ENCODE measurements around the gene TCFL5.
"Not testable (repeated sequence)": the region's sequence is repeated elsewhere in the genome, so short reads cannot be mapped to it uniquely, and the experiment has no call there.

DNA sequence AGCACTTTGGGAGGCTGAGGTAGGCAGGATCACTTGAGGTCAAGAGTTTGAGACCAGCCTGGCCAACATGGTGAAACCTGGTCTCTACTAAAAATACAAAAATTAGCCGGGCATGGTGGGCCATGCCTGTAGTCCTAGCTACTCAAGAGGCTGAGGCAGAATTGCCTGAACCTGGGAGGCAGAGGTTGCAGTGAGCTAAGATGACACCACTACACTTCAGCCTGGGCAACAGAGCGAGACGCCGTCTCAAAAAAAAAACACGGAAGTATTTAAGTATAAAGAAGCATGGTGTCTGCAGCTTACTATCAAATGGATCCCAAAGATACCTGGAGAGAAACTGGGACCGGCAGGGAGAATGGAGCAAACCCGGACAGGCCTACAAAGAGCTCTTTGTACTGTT lies 12.7 kb downstream of the TCFL5 start:
- TF ChIP-seq, protein P1, sequence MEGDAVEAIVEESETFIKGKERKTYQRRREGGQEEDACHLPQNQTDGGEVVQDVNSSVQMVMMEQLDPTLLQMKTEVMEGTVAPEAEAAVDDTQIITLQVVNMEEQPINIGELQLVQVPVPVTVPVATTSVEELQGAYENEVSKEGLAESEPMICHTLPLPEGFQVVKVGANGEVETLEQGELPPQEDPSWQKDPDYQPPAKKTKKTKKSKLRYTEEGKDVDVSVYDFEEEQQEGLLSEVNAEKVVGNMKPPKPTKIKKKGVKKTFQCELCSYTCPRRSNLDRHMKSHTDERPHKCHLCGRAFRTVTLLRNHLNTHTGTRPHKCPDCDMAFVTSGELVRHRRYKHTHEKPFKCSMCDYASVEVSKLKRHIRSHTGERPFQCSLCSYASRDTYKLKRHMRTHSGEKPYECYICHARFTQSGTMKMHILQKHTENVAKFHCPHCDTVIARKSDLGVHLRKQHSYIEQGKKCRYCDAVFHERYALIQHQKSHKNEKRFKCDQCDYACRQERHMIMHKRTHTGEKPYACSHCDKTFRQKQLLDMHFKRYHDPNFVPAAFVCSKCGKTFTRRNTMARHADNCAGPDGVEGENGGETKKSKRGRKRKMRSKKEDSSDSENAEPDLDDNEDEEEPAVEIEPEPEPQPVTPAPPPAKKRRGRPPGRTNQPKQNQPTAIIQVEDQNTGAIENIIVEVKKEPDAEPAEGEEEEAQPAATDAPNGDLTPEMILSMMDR (IDR thresholded peaks at IDR 0.05): not testable (repeated sequence)
- not testable (repeated sequence) for TF ChIP-seq POLR2A (IDR thresholded peaks at IDR 0.05)

Data from esophagus squamous epithelium (tissue), 4 donors.